ENCODE results near the gene LINS1. TPM values are rescaled to one million over a fixed set of nuclear protein-coding genes. Genes with fewer than 3 reads are reported as not detected.

LINS1 gene, protein sequence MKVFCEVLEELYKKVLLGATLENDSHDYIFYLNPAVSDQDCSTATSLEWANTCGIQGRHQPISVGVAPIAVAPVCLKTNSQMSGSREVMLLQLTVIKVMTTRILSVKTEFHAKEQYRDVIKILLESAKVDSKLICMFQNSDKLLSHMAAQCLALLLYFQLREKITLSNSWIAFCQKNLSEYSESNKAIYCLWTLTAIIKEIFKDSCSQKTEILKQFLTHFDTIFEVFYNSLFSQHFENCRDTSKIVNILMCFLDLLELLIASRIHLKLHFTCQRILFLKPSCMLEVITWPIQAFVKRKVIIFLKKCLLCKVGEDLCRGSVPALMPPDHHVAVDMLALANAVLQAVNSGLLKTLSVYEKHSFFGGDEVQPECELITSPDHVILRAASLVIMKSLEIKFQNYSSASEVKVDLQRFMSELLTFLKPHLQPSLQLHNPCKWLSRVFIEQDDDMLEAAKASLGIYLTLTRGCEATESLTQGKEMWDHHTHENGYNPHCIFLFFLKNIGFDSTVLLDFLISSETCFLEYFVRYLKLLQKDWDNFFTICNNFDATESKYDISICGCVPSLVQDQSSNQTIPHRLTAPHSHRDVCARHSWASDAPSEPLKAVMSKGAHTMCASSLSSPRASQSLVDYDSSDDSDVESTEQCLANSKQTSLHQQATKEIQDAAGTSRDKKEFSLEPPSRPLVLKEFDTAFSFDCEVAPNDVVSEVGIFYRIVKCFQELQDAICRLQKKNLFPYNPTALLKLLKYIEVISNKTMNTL
- 11.9 TPM for polyA plus RNA-seq (2013, experiment 1 of 2)
- polyA plus RNA-seq (2013, experiment 2 of 2) = 12.3 TPM

DNA sequence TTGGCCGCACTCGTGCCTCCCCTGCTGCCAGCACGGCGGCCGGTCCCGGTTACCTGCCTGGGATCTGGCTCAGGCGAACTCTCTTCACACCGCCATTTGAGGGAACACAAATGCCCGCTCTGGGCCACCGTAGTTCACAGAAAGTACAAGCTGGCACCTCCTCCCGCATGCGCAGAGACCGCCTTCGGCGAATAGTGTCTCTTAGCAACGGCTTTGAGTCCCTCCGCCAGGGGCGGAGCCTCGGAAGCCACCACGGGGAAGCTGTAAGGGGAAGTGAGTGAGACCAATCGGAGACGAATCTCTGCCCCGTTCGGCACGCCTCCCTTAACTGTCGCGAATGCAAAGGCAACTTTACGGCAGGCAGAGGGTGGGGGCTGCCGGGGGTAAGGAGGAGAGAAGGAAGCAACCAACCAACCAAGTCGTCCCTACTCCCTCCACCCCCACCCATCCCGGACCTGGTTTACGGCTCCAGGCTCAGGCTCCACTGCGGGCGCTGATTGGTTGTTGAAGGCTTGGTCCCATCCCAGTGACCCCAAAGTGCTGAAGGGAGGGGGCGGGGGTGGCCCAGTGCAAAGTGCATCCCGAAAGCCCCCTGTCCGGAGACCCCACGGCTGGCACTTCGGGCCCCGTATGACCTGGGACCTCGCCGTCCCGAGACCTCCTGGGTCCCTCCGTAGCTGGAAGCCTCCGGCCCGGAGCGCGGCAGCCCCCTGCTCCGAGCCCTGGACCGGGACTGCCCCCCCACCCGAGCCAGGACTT, at the start of gene LINS1, which contains the start of gene ASB7:
Gene LINS1 (minus strand): TSS at position 121 of the 759 bp plus-strand sequence. CDS start 21,342 bp downstream, outside the sequence.
Gene ASB7 (plus strand): TSS at position 526 of the 759 bp plus-strand sequence. CDS start 9,628 bp downstream, outside the sequence.
- Histone ChIP-seq H3K27ac (ENCODE audit: low read depth, low read length, severe bottlenecking) (peak within 1 kb of the TSS; percentile 37), H3K4me1 (ENCODE audit: control insufficient read depth, insufficient read depth, low read length, poor library complexity, severe bottlenecking) (peaks cover 7% of the 10 kb centered on the region), H3K36me3 (ENCODE audit: control insufficient read depth, insufficient read depth, low read length) (peaks cover 14% of the 10 kb centered on the region), H3K4me3 (ENCODE audit: extremely low read depth, insufficient read depth, low read length, poor library complexity, severe bottlenecking) (peak within 1 kb of the TSS; percentile 83), H3K9me3 (ENCODE audit: control insufficient read depth, low read length) (no peaks in the 10 kb centered on the region)
- WGBS, 2 experiments (ENCODE audit: insufficient coverage in 2 of 2) = 0% methylated on average over 26 to 31 of the region's 51 CpGs

DNA sequence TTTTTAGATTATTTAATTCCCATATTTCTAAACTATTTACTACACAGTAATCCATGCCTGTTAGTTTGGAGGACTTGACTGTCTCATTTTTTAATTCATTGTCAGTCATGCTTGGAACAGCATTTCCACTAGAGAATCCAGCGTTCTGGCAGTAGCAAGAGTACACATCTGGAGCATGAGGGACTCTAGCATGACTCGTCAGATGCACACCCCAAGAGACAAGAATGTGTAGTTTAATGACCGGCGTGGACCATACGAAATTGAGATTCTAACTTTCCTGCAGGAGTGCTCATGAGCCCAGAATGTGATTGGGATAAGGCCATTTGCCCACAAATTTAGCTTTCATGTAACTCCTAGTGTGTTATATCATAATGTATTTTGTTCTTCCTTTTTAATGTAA, 49.3 kb upstream of the LINS1 start:
- Histone ChIP-seq H3K4me1 (ENCODE audit: control insufficient read depth, insufficient read depth, low read length, poor library complexity, severe bottlenecking) (no peaks in the 10 kb centered on the region), H3K9me3 (ENCODE audit: control insufficient read depth, low read length) (no peaks in the 10 kb centered on the region), H3K36me3 (ENCODE audit: control insufficient read depth, insufficient read depth, low read length) (peaks cover 10% of the 10 kb centered on the region), H3K27ac (ENCODE audit: low read depth, low read length, severe bottlenecking) (no peak overlapping the region), H3K4me3 (ENCODE audit: extremely low read depth, insufficient read depth, low read length, poor library complexity, severe bottlenecking) (no peak overlapping the region)
- WGBS, 2 experiments (ENCODE audit: insufficient coverage in 2 of 2) = 95 to 97% methylated on average over 4 to 5 of the region's 5 CpGs

DNA sequence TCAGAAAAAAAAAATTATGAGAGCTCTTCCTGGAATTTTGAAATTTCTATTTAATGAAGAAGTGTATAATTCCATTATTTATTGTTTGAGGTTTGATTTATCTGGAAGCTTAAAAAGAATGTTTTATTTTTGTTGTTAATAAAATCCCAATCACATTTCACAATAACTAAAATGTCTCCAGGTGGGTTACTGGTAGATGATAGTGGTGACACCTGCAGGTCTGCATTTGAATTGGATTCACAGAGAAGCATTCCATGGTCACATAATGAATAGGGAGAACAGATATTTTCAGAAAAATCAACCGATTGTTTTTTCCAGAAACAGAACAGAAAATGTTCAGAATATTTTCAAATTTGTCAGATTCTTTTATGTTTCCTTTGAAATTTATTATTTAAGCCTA, 48.7 kb upstream of the LINS1 start:
- no CpG with 5 or more reads among the region's 1 CpG for WGBS, 2 experiments (ENCODE audit: insufficient coverage in 2 of 2)
- Histone ChIP-seq H3K27ac (ENCODE audit: low read depth, low read length, severe bottlenecking) (no peak overlapping the region), H3K36me3 (ENCODE audit: control insufficient read depth, insufficient read depth, low read length) (peaks cover 10% of the 10 kb centered on the region), H3K4me3 (ENCODE audit: extremely low read depth, insufficient read depth, low read length, poor library complexity, severe bottlenecking) (no peak overlapping the region), H3K9me3 (ENCODE audit: control insufficient read depth, low read length) (no peaks in the 10 kb centered on the region), H3K4me1 (ENCODE audit: control insufficient read depth, insufficient read depth, low read length, poor library complexity, severe bottlenecking) (no peaks in the 10 kb centered on the region)

- Histone ChIP-seq H3K9me3 (ENCODE audit: control insufficient read depth, low read length) (no peaks in the 10 kb centered on the region), H3K36me3 (ENCODE audit: control insufficient read depth, insufficient read depth, low read length) (peaks cover 10% of the 10 kb centered on the region), H3K4me3 (ENCODE audit: extremely low read depth, insufficient read depth, low read length, poor library complexity, severe bottlenecking) (no peak overlapping the region), H3K27ac (ENCODE audit: low read depth, low read length, severe bottlenecking) (no peak overlapping the region), H3K4me1 (ENCODE audit: control insufficient read depth, insufficient read depth, low read length, poor library complexity, severe bottlenecking) (no peaks in the 10 kb centered on the region)
- 95 to 99% methylated on average over 6 of the region's 8 CpGs for WGBS, 2 experiments (ENCODE audit: insufficient coverage in 2 of 2)
These were observed 47.0 kb upstream of the LINS1 start for GRCh38 chr15:100648951-100649350.

DNA sequence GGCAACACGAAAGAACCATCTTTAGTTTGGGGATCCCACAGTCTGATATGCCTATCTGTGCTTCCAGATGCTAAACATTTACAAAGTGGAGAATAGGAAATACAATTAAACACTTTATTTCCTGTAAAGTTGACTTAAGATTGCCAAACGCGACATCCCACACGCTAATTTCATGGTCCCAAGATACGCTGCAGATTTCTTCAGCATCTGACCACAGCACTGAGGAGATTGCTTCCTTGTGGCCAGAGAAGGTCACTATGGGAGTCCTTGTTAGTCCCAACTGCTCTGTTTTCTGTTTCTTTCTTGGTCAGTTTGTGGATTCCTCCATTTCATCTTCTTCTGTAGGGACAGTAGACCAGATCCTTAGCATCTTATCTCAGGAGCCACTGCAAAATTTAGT, 43.7 kb upstream of the LINS1 start:
- H3K36me3 ChIP-seq (ENCODE audit: control insufficient read depth, insufficient read depth, low read length) = peaks cover 10% of the 10 kb centered on the region
- no peak overlapping the region for H3K4me3 ChIP-seq (ENCODE audit: extremely low read depth, insufficient read depth, low read length, poor library complexity, severe bottlenecking)
- WGBS, 2 experiments (ENCODE audit: insufficient coverage in 2 of 2) = 86 to 100% methylated on average over 4 of the region's 5 CpGs
- no peak overlapping the region for H3K27ac ChIP-seq (ENCODE audit: low read depth, low read length, severe bottlenecking)
- no peaks in the 10 kb centered on the region for H3K9me3 ChIP-seq (ENCODE audit: control insufficient read depth, low read length)
- H3K4me1 ChIP-seq (ENCODE audit: control insufficient read depth, insufficient read depth, low read length, poor library complexity, severe bottlenecking) = no peaks in the 10 kb centered on the region

DNA sequence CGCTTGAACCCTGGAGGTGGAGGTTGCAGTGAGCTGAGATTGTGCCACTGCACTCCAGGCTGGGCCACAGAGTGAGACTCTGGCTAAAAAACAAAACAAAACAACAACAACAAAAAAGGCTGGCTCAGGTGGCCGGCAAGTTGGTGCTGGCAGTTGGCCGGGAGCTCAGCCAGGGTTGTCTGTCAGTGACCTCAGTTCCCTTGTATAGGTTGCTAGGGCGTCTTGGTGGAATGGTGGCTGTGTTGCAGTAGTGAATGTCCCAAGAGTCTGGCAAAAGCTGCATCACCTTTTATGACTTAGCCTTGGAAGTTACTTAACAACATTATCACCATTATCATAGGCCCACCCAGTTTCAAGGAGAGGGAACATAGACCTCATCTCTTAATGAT, 41.0 kb upstream of the LINS1 start:
- Histone ChIP-seq H3K36me3 (ENCODE audit: control insufficient read depth, insufficient read depth, low read length) (peaks cover 3% of the 10 kb centered on the region), H3K27ac (ENCODE audit: low read depth, low read length, severe bottlenecking) (no peak overlapping the region), H3K4me1 (ENCODE audit: control insufficient read depth, insufficient read depth, low read length, poor library complexity, severe bottlenecking) (no peaks in the 10 kb centered on the region), H3K4me3 (ENCODE audit: extremely low read depth, insufficient read depth, low read length, poor library complexity, severe bottlenecking) (no peak overlapping the region), H3K9me3 (ENCODE audit: control insufficient read depth, low read length) (no peaks in the 10 kb centered on the region)
- 93 to 100% methylated on average over 1 to 3 of the region's 4 CpGs for WGBS, 2 experiments (ENCODE audit: insufficient coverage in 2 of 2)

DNA sequence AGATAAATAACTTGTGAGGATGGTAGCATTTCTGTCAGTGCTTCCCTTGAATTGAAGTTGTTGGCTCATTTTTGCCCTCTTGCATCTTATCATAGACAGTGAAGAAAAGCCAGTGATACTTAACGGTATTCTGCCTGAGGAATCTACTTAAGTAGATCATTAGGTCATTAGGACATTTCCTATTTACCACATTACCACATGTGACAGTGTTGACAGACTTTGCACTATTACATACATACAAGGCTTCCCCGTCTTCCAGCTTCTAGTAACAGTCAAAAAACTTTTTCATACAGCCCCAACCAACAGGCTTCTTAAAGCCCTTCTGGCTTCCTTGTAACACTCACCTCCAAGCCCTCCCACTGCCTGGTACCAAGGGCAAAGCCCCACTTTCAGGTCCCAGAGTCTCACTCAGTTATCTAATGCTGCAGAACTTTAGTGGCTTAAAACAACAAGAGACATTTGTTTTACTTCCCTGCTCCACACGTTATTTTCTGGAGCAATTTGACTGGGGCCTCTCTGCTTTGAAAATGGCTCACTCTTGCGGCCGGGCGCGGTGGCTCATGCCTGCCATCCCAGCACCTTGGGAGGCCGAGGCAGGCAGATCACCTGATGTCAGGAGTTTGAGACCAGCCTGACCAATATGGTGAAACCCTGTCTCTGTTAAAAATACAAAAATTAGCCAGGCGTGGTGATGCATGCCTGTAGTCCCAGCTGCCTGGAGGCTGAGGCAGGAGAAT, 40.4 kb upstream of the LINS1 start:
- no peak overlapping the region for H3K4me3 ChIP-seq (ENCODE audit: extremely low read depth, insufficient read depth, low read length, poor library complexity, severe bottlenecking)
- 80 to 88% methylated on average over 9 of the region's 9 CpGs for WGBS, 2 experiments (ENCODE audit: insufficient coverage in 2 of 2)
- no peaks in the 10 kb centered on the region for H3K9me3 ChIP-seq (ENCODE audit: control insufficient read depth, low read length)
- H3K4me1 ChIP-seq (ENCODE audit: control insufficient read depth, insufficient read depth, low read length, poor library complexity, severe bottlenecking) = no peaks in the 10 kb centered on the region
- peaks cover 6% of the 10 kb centered on the region for H3K36me3 ChIP-seq (ENCODE audit: control insufficient read depth, insufficient read depth, low read length)
- H3K27ac ChIP-seq (ENCODE audit: low read depth, low read length, severe bottlenecking) = no peak overlapping the region

DNA sequence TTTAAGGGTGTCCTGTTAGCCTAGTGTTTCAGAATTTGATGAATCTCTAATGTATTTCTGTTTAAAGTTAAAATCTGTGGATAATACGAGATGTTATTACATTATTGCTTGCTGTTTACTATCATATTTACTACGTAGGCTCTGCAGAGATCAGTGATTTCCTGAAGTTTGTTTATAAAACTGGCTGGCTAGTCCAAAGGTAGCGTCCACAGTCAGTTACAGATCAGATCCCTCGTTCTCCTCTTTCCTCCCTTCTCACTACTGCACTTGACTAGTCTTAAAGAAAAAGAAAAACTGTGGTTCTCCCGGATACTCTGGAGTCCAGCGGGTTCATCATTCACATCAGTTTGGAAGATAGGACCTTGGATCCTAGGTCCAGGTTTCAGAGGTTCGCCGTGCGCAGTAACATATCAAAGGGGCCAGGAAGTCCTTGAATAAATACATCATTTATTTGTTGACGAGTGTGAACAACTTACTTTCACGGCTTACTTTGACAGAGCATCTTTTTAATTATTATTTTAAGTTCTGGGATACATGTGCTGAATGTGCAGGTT, 36.3 kb upstream of the LINS1 start:
- peaks cover 7% of the 10 kb centered on the region for H3K36me3 ChIP-seq (ENCODE audit: control insufficient read depth, insufficient read depth, low read length)
- H3K4me1 ChIP-seq (ENCODE audit: control insufficient read depth, insufficient read depth, low read length, poor library complexity, severe bottlenecking) = peaks cover 6% of the 10 kb centered on the region
- no peaks in the 10 kb centered on the region for H3K9me3 ChIP-seq (ENCODE audit: control insufficient read depth, low read length)
- no peak overlapping the region for H3K4me3 ChIP-seq (ENCODE audit: extremely low read depth, insufficient read depth, low read length, poor library complexity, severe bottlenecking)
- H3K27ac ChIP-seq (ENCODE audit: low read depth, low read length, severe bottlenecking) = no peak overlapping the region
- WGBS, 2 experiments (ENCODE audit: insufficient coverage in 2 of 2) = 95 to 100% methylated on average over 6 of the region's 11 CpGs

DNA sequence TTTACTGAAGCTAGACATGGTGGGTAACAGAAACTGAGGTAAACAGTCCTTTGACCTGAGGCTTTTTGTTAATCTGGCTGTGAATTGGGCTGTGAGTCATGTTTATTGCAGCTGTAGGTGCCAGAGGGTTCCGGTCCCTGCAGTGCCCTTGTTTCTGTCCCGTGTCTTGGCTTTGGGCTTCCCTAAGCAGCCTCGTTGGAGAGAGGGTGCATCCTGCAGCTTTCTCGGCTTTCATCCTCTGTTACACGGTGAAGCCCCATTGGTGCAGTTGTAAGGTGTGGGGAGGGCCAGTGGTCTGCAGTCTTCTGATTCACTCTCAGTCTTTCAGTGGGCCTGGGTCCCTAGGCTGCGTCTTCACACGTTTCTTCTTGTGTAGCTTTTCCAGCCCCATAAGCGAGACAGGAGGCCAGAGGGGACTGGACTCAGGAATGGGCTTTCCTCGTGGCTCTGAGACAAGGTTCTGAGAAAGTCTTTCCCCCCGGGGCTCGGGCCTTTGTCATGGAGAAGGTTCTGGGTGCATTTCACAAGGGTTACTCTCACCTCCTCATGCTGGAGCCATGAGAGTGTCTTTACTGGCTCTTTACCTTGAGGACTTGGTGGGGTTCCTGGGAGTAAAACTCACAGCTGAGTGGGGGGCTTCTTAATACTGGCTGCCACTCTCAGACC, 33.6 kb upstream of the LINS1 start:
- no peak overlapping the region for H3K27ac ChIP-seq (ENCODE audit: low read depth, low read length, severe bottlenecking)
- no peaks in the 10 kb centered on the region for H3K9me3 ChIP-seq (ENCODE audit: control insufficient read depth, low read length)
- H3K4me1 ChIP-seq (ENCODE audit: control insufficient read depth, insufficient read depth, low read length, poor library complexity, severe bottlenecking) = peaks cover 6% of the 10 kb centered on the region
- peaks cover 27% of the 10 kb centered on the region for H3K36me3 ChIP-seq (ENCODE audit: control insufficient read depth, insufficient read depth, low read length)
- WGBS, 2 experiments (ENCODE audit: insufficient coverage in 2 of 2) = 43 to 48% methylated on average over 10 to 11 of the region's 11 CpGs
- H3K4me3 ChIP-seq (ENCODE audit: extremely low read depth, insufficient read depth, low read length, poor library complexity, severe bottlenecking) = no peak overlapping the region

Data from mesodermal cell (in vitro differentiated cells).